HG03159 (cell line): Measurements from ENCODE around the gene SDF4.
"Not testable (repeated sequence)": the region's sequence is repeated elsewhere in the genome, so short reads cannot be mapped to it uniquely, and the experiment has no call there.

ENCODE experiments used
- ATAC-seq: cut with Tn5 transposase; IDR thresholded peaks from one replicate; pipeline ENCODE4 v1.9.1; 2021; ENCODE audit warnings: mild to moderate bottlenecking, moderate library complexity; ENCODE audit not compliant: unreplicated experiment

SDF4 gene

GRCh38 chr1:1199961-1200875 lies 31.6 kb downstream of the SDF4 start:
- ATAC-seq, result no peak

GRCh38 chr1:1199141-1199960 lies 32.5 kb downstream of the SDF4 start:
- ATAC-seq, result no peak

DNA sequence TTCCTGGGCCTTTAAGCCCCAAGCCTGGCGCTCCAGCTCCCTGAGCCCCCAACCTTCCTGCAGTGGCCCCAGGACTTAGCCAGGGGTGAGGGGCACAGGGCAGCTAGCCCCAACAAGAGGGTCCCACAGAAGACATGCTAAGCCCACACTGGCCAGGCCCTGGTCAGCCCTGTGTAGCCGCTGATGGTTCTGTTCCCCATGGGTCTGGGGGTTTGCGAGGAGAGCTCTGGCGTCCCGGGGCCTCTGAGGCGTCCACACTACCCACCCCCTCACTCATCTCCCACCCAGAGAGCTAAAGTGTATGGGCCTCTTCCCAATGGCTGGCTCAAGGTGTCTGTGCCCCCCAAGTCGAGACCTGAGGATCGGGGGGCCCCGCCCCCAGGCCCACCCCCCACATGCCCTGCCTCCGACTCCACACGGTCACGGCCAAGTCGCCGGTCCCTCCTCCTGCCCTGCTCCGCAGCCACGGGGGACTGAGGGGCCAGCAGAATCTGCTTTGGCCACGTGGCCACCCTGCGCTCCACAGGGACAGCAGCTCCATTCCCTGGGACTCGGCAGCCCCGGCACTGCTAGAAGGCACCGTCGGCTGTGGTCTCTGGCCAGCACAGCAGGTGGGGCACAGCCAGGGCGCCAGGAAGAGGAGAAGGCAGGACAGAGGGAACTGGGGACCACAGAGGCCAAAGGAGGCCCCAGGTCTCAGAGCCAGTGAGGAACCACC lies 33.2 kb downstream of the SDF4 start:
- ATAC-seq, result no peak

DNA sequence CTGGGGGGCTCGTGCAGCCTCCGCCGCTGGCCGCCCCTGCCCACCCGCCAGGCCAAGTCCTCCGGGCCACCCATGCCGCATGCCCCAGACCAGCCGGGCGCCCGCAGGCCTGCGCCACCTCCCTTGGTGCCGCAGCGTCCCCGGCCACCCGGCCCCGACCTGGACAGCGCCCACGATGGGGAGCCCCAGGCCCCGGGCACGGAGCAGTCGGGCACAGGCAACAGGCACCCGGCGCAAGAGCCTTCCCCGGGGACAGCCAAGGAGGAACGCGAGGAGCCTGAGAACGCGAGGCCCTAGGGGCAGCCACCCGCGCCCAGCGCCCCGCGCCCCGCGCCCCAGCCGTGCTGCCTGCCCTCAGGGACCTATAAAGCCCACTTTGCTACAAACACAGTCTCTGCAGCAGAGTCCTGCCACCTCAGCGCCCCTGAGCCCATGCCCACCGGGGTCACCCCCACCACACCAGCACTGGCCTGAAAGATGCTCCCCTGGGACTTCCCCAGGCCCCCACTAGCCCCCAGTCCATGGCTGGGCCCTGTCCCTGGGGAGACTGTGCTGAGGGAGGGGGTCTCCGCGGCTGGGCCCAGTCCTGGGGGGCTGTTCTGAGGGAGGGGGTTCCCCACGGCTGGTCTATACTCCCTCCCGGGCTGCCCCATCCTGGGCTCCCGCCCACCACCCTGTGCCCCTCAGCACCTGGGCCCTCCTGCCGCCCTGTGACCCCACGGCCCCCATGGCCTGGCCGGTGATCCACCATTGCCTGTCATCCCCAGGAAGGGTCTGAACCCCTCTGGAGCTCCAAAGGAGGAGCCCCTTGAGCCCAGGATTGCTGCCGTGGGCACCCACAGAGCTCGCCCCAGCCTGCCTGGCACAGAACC lies 34.0 kb downstream of the SDF4 start:
- no peak for ATAC-seq

- no peak for ATAC-seq
Measured at GRCh38 chr1:1197188-1197500, 34.7 kb downstream of the SDF4 start.

DNA sequence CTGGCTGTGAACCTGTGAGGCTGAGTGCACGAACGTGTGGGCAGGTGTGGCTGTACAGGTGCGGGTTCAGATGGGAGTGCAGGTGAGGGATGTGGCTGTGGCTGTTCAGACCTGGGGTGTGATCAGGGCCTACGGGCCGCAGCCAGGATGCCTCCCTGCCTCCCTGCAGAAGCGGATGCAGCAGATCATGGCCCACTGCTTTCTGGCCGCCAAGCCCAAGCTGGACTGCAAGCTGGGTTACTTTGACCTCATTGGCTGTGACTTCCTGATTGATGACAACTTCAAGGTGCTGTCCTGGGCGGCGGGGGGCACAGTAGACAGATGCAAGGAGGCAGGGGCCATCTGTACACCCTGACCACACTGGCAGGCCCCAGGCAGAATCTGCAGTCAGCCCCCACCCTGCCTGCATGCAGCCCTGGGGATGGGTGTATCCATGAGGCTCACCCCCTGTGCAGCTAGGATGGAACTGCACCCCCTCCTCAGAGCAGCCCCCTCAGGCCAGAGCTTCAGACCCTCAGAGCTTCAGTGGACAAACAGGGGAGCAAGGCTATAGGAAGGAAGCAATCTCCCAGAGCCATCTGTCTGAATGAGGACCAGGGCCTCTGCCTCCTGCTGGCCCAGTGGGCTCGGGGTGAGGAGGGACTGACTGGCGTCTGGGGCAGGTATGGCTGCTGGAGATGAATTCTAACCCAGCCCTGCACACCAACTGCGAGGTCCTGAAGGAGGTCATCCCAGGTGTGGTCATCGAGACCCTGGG lies 35.2 kb downstream of the SDF4 start:
- ATAC-seq, result no peak

- ATAC-seq, result not testable (repeated sequence)
Measured at GRCh38 chr1:1195726-1196125, 36.1 kb downstream of the SDF4 start.

DNA sequence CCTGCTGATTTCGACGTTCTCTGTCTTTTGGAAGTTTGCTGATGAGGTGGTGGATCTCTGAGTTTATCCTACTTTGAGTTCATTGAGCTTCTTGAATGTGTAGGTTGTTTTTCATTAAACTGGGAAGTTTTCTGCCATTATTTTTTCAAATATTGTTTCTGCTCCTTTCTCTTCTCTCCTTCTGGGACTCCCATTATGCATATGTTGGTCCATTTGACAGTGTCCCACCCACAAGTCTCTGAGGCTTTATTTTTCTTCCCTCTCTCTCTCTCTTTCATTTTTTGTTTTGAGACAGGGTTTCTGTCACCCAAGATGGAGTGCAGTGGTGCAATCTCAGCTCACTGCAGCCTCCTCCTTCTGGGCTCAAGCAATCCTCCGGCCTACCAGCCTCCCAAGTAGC lies 37.1 kb downstream of the SDF4 start:
- no peak for ATAC-seq

GRCh38 chr1:1191734-1192133 lies 40.1 kb downstream of the SDF4 start:
- no peak for ATAC-seq

DNA sequence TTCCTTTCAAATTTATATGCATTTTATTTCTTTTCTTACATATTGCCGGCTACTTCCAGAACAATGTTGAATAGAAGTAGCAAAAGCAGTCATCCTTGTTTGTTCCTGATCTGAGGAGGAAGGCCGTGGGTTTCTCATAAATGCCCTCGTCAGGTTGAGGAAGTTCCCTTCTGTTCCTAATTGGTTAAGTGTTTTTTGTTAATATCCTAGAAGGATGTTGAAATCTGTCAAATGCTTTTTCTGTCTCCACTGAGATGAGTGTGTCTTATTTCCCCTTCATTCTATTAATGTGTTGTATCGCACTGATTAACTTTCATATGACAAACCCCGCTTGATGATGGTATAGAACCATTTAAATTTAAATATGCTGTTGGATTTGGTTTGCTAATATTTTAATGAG lies 42.7 kb downstream of the SDF4 start:
- ATAC-seq, result no peak

GRCh38 chr1:1187938-1188337 lies 43.9 kb downstream of the SDF4 start:
- no peak for ATAC-seq

DNA sequence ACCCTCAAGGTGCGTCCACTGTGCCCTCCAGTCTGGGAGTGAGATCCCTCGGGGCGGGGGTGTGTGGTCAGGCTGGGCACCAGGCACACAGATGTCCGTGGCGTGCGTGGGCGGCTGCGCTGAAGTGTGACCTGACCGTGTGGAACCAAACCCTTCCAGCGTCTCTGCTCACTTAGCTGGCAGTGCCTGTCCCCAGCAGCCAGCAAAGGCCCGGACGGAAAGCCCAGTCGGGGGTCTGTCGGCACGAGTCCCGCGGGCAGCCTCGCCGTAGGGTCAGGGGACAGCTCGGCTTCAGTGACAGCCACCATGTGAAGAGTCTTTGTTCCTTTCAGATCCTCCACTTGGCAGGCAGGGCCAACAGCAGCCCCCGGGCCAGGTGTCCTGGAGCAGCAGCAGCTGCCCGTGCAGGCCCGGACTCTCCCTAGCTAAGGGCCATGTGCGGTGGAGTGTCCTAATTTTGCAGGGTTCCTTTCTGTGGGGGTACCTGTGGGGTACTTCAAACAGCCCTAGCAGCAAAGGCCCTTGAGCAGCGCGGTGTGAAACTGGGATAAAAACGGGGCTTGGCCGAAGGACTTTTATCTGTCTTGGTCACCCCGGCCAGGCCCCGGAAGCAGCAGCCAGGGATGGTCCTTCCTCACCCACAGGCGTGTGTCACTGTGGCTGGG lies 46.6 kb downstream of the SDF4 start:
- no peak for ATAC-seq

- ATAC-seq, result no peak
Measured at GRCh38 chr1:1183833-1184775, 47.7 kb downstream of the SDF4 start.

- no peak for ATAC-seq
Measured at GRCh38 chr1:1183221-1183747, 48.5 kb downstream of the SDF4 start.

- ATAC-seq, result no peak
Measured at GRCh38 chr1:1182491-1183220, 49.1 kb downstream of the SDF4 start.

GRCh38 chr1:1181938-1182410 lies 49.8 kb downstream of the SDF4 start:
- ATAC-seq, result no peak
